Mesothelial cell of epicardium (in vitro differentiated cells): ENCODE data around the gene ZNRF1. TPM values are rescaled to one million over a fixed set of nuclear protein-coding genes. Genes with fewer than 3 reads are reported as not detected.

Experiments used
- DNase-seq, 2 experiments: peaks; one replicate each; pipeline ENCODE4 v3.0.0; 2021; ENCODE audit warnings: low spot score in 2 of 2; ENCODE audit not compliant: unreplicated experiment in 2 of 2
- H3K27ac Mint-ChIP-seq: 2 replicates; pipeline ENCODE4 v1.8.0; 2021; ENCODE audit warnings: mixed read lengths
- H3K27me3 Mint-ChIP-seq: 2 replicates; pipeline ENCODE4 v1.8.0; 2021; ENCODE audit warnings: low read depth, mixed read lengths
- H3K36me3 Mint-ChIP-seq: 2 replicates; pipeline ENCODE4 v1.8.0; 2021; ENCODE audit warnings: mixed read lengths
- H3K4me1 Mint-ChIP-seq: 2 replicates; pipeline ENCODE4 v1.8.0; 2021; ENCODE audit warnings: mixed read lengths
- H3K4me3 Mint-ChIP-seq: 2 replicates; pipeline ENCODE4 v1.8.0; 2021; ENCODE audit warnings: mild to moderate bottlenecking, moderate library complexity, mixed read lengths
- H3K9me3 Mint-ChIP-seq: 2 replicates; pipeline ENCODE4 v1.8.0; 2021; ENCODE audit warnings: mixed read lengths
- total RNA-seq: library from RNA; stranded (reverse); gene quantifications from 3 replicates; pipeline ENCODE4 v1.2.1, GENCODE V29; 2021
- TF ChIP-seq, protein P1 (sequence below): fragments of 200-600 bp; sonication (generic); IDR thresholded peaks from one replicate; pipeline ENCODE4 v1.5.0; 2021; ENCODE audit warnings: antibody characterized with exemption; ENCODE audit not compliant: unreplicated experiment

ZNRF1 gene
- total RNA-seq, 1 donor from 2014 or later = 52.9 TPM

DNA sequence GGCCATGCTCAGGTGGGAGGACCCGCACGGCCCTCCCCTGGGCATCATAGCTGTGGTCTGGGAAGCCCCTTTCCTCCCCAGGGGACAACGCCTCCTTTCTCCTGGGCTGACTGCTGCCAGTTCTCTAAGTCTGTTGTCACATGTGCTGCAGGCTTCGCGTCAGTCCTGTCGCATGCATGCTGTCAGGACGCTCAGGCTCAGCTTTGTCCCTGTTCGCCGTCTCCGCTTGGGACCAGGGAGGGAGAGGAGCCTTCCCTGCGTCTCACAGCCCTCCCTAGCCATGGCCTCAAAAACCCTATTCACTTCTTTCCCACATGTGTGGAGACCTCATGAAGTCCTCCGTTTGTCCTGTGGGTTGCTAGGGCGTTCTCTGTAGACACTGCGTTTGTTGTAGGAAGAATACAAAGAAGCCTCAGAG, 96.4 kb downstream of the ZNRF1 start:
- peak overlapping the region; percentile 93 for H3K27ac Mint-ChIP-seq
- DNase-seq = no peak
- H3K9me3 Mint-ChIP-seq = no peaks in the 10 kb centered on the region
- peaks cover 33% of the 10 kb centered on the region for H3K4me1 Mint-ChIP-seq
- H3K27me3 Mint-ChIP-seq = no peaks in the 10 kb centered on the region
- no peak overlapping the region for H3K4me3 Mint-ChIP-seq
- no peaks in the 10 kb centered on the region for H3K36me3 Mint-ChIP-seq
- TF ChIP-seq, protein P1, sequence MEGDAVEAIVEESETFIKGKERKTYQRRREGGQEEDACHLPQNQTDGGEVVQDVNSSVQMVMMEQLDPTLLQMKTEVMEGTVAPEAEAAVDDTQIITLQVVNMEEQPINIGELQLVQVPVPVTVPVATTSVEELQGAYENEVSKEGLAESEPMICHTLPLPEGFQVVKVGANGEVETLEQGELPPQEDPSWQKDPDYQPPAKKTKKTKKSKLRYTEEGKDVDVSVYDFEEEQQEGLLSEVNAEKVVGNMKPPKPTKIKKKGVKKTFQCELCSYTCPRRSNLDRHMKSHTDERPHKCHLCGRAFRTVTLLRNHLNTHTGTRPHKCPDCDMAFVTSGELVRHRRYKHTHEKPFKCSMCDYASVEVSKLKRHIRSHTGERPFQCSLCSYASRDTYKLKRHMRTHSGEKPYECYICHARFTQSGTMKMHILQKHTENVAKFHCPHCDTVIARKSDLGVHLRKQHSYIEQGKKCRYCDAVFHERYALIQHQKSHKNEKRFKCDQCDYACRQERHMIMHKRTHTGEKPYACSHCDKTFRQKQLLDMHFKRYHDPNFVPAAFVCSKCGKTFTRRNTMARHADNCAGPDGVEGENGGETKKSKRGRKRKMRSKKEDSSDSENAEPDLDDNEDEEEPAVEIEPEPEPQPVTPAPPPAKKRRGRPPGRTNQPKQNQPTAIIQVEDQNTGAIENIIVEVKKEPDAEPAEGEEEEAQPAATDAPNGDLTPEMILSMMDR = no peak

GRCh38 chr16:75096656-75097055, 97.8 kb downstream of the ZNRF1 start:
- H3K27me3 Mint-ChIP-seq = no peaks in the 10 kb centered on the region
- peak in 1 of 2 experiments; percentile 57 for DNase-seq
- TF ChIP-seq, protein P1 = peak; percentile 47
- H3K36me3 Mint-ChIP-seq = no peaks in the 10 kb centered on the region
- peaks cover 36% of the 10 kb centered on the region for H3K4me1 Mint-ChIP-seq
- peak overlapping the region; percentile 93 for H3K27ac Mint-ChIP-seq
- H3K9me3 Mint-ChIP-seq = no peaks in the 10 kb centered on the region
- no peak overlapping the region for H3K4me3 Mint-ChIP-seq

- DNase-seq = no peak
- Mint-ChIP-seq H3K4me3 (no peak overlapping the region), H3K27ac (peak overlapping the region; percentile 93), H3K9me3 (no peaks in the 10 kb centered on the region), H3K4me1 (peaks cover 36% of the 10 kb centered on the region), H3K36me3 (no peaks in the 10 kb centered on the region), H3K27me3 (no peaks in the 10 kb centered on the region)
- TF ChIP-seq, protein P1 = no peak
Measured at GRCh38 chr16:75097191-75097761, 98.5 kb downstream of the ZNRF1 start.

GRCh38 chr16:75097941-75098901, 99.4 kb downstream of the ZNRF1 start:
- Mint-ChIP-seq H3K27me3 (no peaks in the 10 kb centered on the region), H3K27ac (no peak overlapping the region), H3K9me3 (no peaks in the 10 kb centered on the region), H3K36me3 (no peaks in the 10 kb centered on the region), H3K4me1 (peaks cover 36% of the 10 kb centered on the region), H3K4me3 (no peak overlapping the region)
- TF ChIP-seq, protein P1 = no peak
- DNase-seq = no peak

GRCh38 chr16:75099075-75099667, 100.3 kb downstream of the ZNRF1 start:
- Mint-ChIP-seq H3K27me3 (no peaks in the 10 kb centered on the region), H3K36me3 (peaks cover 3% of the 10 kb centered on the region), H3K4me3 (no peak overlapping the region), H3K27ac (peak overlapping the region; percentile 80), H3K9me3 (peaks cover 3% of the 10 kb centered on the region), H3K4me1 (peaks cover 36% of the 10 kb centered on the region)
- DNase-seq = no peak
- TF ChIP-seq, protein P1 = no peak
